ENCODE results near the gene COMMD1.

Gene COMMD1

GRCh38 chr2:62176801-62177200 lies 271.3 kb downstream of the COMMD1 start:
- no peak overlapping the region for H3K4me3 Mint-ChIP-seq
- no peaks in the 10 kb centered on the region for H3K9me3 Mint-ChIP-seq
- no peak overlapping the region for H3K27ac Mint-ChIP-seq
- no peaks in the 10 kb centered on the region for H3K36me3 Mint-ChIP-seq
- no peaks in the 10 kb centered on the region for H3K27me3 Mint-ChIP-seq
- H3K4me1 Mint-ChIP-seq: no peaks in the 10 kb centered on the region

GRCh38 chr2:62177392-62178049 lies 272.0 kb downstream of the COMMD1 start:
- Mint-ChIP-seq H3K9me3 (no peaks in the 10 kb centered on the region), H3K36me3 (no peaks in the 10 kb centered on the region), H3K27me3 (no peaks in the 10 kb centered on the region), H3K4me3 (no peak overlapping the region), H3K27ac (no peak overlapping the region), H3K4me1 (no peaks in the 10 kb centered on the region)

GRCh38 chr2:62178741-62179271 lies 273.3 kb downstream of the COMMD1 start:
- Mint-ChIP-seq H3K4me1 (no peaks in the 10 kb centered on the region), H3K27ac (no peak overlapping the region), H3K9me3 (no peaks in the 10 kb centered on the region), H3K36me3 (no peaks in the 10 kb centered on the region), H3K4me3 (no peak overlapping the region), H3K27me3 (no peaks in the 10 kb centered on the region)

- H3K9me3 Mint-ChIP-seq: no peaks in the 10 kb centered on the region
- H3K27me3 Mint-ChIP-seq: no peaks in the 10 kb centered on the region
- H3K36me3 Mint-ChIP-seq: no peaks in the 10 kb centered on the region
- H3K27ac Mint-ChIP-seq: no peak overlapping the region
- H3K4me3 Mint-ChIP-seq: no peak overlapping the region
- no peaks in the 10 kb centered on the region for H3K4me1 Mint-ChIP-seq
Measured at GRCh38 chr2:62180975-62181374, 275.5 kb downstream of the COMMD1 start.

- no peak overlapping the region for H3K4me3 Mint-ChIP-seq
- no peaks in the 10 kb centered on the region for H3K9me3 Mint-ChIP-seq
- H3K27ac Mint-ChIP-seq: no peak overlapping the region
- no peaks in the 10 kb centered on the region for H3K36me3 Mint-ChIP-seq
- H3K27me3 Mint-ChIP-seq: no peaks in the 10 kb centered on the region
- H3K4me1 Mint-ChIP-seq: no peaks in the 10 kb centered on the region
Measured at GRCh38 chr2:62181843-62182242, 276.4 kb downstream of the COMMD1 start.

- no peaks in the 10 kb centered on the region for H3K9me3 Mint-ChIP-seq
- H3K27ac Mint-ChIP-seq: no peak overlapping the region
- H3K27me3 Mint-ChIP-seq: no peaks in the 10 kb centered on the region
- H3K4me1 Mint-ChIP-seq: no peaks in the 10 kb centered on the region
- H3K36me3 Mint-ChIP-seq: peaks cover 1% of the 10 kb centered on the region
- no peak overlapping the region for H3K4me3 Mint-ChIP-seq
Measured at GRCh38 chr2:62184512-62185230, 279.2 kb downstream of the COMMD1 start.

Data from activated naive CD4-positive, alpha-beta T cell treated with anti-CD3 and anti-CD28 coated beads, Interleukin-2, amount 50 U/mL, for 24 hours (primary cell).